IMR-90 (cell line): Measurements from ENCODE around the gene PRM3. TPM values are rescaled to one million over a fixed set of nuclear protein-coding genes. Genes with fewer than 3 reads are reported as not detected.

Experiments
- ATAC-seq: fragments of 200-7000 bp; cut with Tn5 transposase; 2 replicates; pipeline ENCODE4 v1.9.1; 2020; ENCODE audit warnings: low read depth, mild to moderate bottlenecking, moderate library complexity
- BruUV-seq: library from RNA; stranded (reverse); fragments of 400-500 nt; replicated peaks from 2 replicates; lab custom pipeline; 2021; lab: Mats Ljungman, UMichigan
- CTCF ChIA-PET: fragments of 300-600 bp; formaldehyde crosslinking; extraction: SDS; loops from one replicate; lab custom pipeline; 2021; ENCODE audit warnings: antibody characterized with exemption; lab: Yijun Ruan, JAX
- POLR2A ChIA-PET: fragments of 300-600 bp; sonication (Branson Sonifier 250); formaldehyde crosslinking; loops from one replicate; lab custom pipeline; 2022; ENCODE audit warnings: antibody characterized with exemption; ENCODE audit not compliant: unreplicated experiment; lab: Charles Lee
- DNase-seq: peaks from one replicate; pipeline ENCODE4 v3.0.0; 2013
- H2AFZ ChIP-seq: replicated peaks from 2 replicates; pipeline ENCODE3; 2013; ENCODE audit warnings: low read length, mild to moderate bottlenecking; ENCODE audit not compliant: poor library complexity
- H2AK5ac ChIP-seq: 2 replicates; pipeline ENCODE4 v1.6.1; 2013; ENCODE audit warnings: low read depth, low read length, inconsistent platforms
- H2AK9ac ChIP-seq: replicated peaks from 2 replicates; pipeline ENCODE3; 2013; ENCODE audit warnings: mild to moderate bottlenecking, low read depth, low read length, moderate library complexity; ENCODE audit not compliant: poor library complexity
- H2BK120ac ChIP-seq: 2 replicates; pipeline ENCODE4 v1.6.1; 2013; ENCODE audit warnings: low read depth, low read length, inconsistent platforms
- H2BK15ac ChIP-seq: 3 replicates; pipeline ENCODE4 v1.6.1; 2013; ENCODE audit warnings: low read depth, low read length, inconsistent platforms
- H2BK20ac ChIP-seq: 2 replicates; pipeline ENCODE4 v1.6.1; 2013; ENCODE audit warnings: low read depth, mild to moderate bottlenecking, inconsistent platforms, low read length, moderate library complexity
- H2BK5ac ChIP-seq: 2 replicates; pipeline ENCODE4 v1.6.1; 2013; ENCODE audit warnings: mild to moderate bottlenecking, low read depth, low read length, inconsistent platforms; ENCODE audit not compliant: poor library complexity, severe bottlenecking
- H3K14ac ChIP-seq: replicated peaks from 2 replicates; pipeline ENCODE4 v1.6.1; 2013; ENCODE audit warnings: low read depth, low read length, inconsistent platforms
- H3K18ac ChIP-seq: 2 replicates; pipeline ENCODE4 v1.6.1; 2013; ENCODE audit warnings: low read depth, low read length, control low read depth
- H3K23ac ChIP-seq: 2 replicates; pipeline ENCODE4 v1.6.1; 2013; ENCODE audit warnings: low read depth, low read length, inconsistent platforms
- H3K27ac ChIP-seq: 2 replicates; pipeline ENCODE4 v1.5.1; 2013; ENCODE audit warnings: mild to moderate bottlenecking, control low read depth, low read length; ENCODE audit not compliant: insufficient read depth
- H3K27me3 ChIP-seq: 2 replicates; pipeline ENCODE4 v1.6.1; 2013; ENCODE audit warnings: low read length; ENCODE audit not compliant: control insufficient read depth, insufficient read depth
- H3K36me3 ChIP-seq: 2 replicates; pipeline ENCODE4 v1.6.1; 2013; ENCODE audit warnings: low read length, mixed read lengths; ENCODE audit not compliant: control insufficient read depth, insufficient read depth
- H3K4ac ChIP-seq: 2 replicates; pipeline ENCODE4 v1.6.1; 2013; ENCODE audit warnings: low read depth, low read length, inconsistent platforms
- H3K4me1 ChIP-seq: 2 replicates; pipeline ENCODE4 v1.6.1; 2013; ENCODE audit warnings: low read length, mixed read lengths; ENCODE audit not compliant: control insufficient read depth, insufficient read depth
- H3K4me2 ChIP-seq: 2 replicates; pipeline ENCODE4 v1.6.1; 2013; ENCODE audit warnings: low read depth, mild to moderate bottlenecking, control low read depth, low read length, moderate library complexity
- H3K4me3 ChIP-seq: 2 replicates; pipeline ENCODE4 v1.5.1; 2013; ENCODE audit warnings: low read depth, mild to moderate bottlenecking, control low read depth, low read length, moderate library complexity; ENCODE audit not compliant: insufficient read depth
- H3K56ac ChIP-seq: 2 replicates; pipeline ENCODE4 v1.6.1; 2013; ENCODE audit warnings: low read length, inconsistent platforms; ENCODE audit not compliant: insufficient read depth; ENCODE audit errors: extremely low read depth
- H3K79me1 ChIP-seq, 2 experiments: 2 replicates each; pipeline ENCODE4 v1.6.1; 2013; ENCODE audit warnings: low read length in 2 of 2, inconsistent platforms in 1 of 2, low read depth in 1 of 2
- H3K9ac ChIP-seq: 2 replicates; pipeline ENCODE4 v1.6.1; 2013; ENCODE audit warnings: low read depth, low read length, control low read depth
- H3K9me1 ChIP-seq: 2 replicates; pipeline ENCODE4 v1.6.1; 2013; ENCODE audit warnings: low read length, inconsistent platforms; ENCODE audit not compliant: insufficient read depth
- H3K9me3 ChIP-seq: 2 replicates; pipeline ENCODE4 v1.6.1; 2013; ENCODE audit warnings: low read length; ENCODE audit not compliant: control insufficient read depth, insufficient read depth
- H4K20me1 ChIP-seq: 2 replicates; pipeline ENCODE4 v1.6.1; 2013; ENCODE audit warnings: low read length, inconsistent platforms; ENCODE audit not compliant: insufficient read depth
- H4K5ac ChIP-seq: 2 replicates; pipeline ENCODE4 v1.6.1; 2013; ENCODE audit warnings: mild to moderate bottlenecking, low read depth, low read length, control low read depth
- H4K8ac ChIP-seq, 2 experiments: 2 replicates each; pipeline ENCODE4 v1.6.1; 2013; ENCODE audit warnings: low read depth in 2 of 2, low read length in 2 of 2, control low read depth in 1 of 2, inconsistent platforms in 1 of 2
- H4K91ac ChIP-seq: 2 replicates; pipeline ENCODE4 v1.6.1; 2013; ENCODE audit warnings: low read depth, low read length, inconsistent platforms; ENCODE audit not compliant: insufficient read depth
- BHLHE40 ChIP-seq: fragments of 150-350 bp; IDR thresholded peaks from 2 replicates; pipeline ENCODE4 v1.6.1; 2016; ENCODE audit warnings: mild to moderate bottlenecking, low read depth, low read length
- CHD1 ChIP-seq: IDR thresholded peaks from 2 replicates; pipeline ENCODE4 v1.6.1; 2012; ENCODE audit warnings: low read depth, low read length, improper control_type of control experiment
- CTCF ChIP-seq: conservative IDR thresholded peaks from 2 replicates; pipeline ENCODE4 v1.5.1; 2012; ENCODE audit warnings: mild to moderate bottlenecking, low read depth, low read length, improper control_type of control experiment
- ELK1 ChIP-seq: fragments of 150-350 bp; IDR thresholded peaks from 2 replicates; pipeline ENCODE4 v1.6.1; 2016; ENCODE audit warnings: low read depth, mild to moderate bottlenecking, low read length, moderate library complexity, borderline replicate concordance
- FOS ChIP-seq: fragments of 150-350 bp; IDR thresholded peaks from 2 replicates; pipeline ENCODE4 v1.6.1; 2016; ENCODE audit warnings: low read depth, low read length
- MXI1 ChIP-seq: IDR thresholded peaks from 2 replicates; pipeline ENCODE4 v1.6.1; 2012; ENCODE audit warnings: low read depth, mild to moderate bottlenecking, low read length, moderate library complexity, borderline replicate concordance
- POLR2A ChIP-seq: IDR thresholded peaks from 2 replicates; pipeline ENCODE4 v1.6.1; 2012; ENCODE audit warnings: mild to moderate bottlenecking, low read depth, low read length
- RAD21 ChIP-seq: IDR thresholded peaks from 2 replicates; pipeline ENCODE4 v1.6.1; 2012; ENCODE audit warnings: low read length, improper control_type of control experiment
- RCOR1 ChIP-seq: IDR thresholded peaks from 2 replicates; pipeline ENCODE4 v1.6.1; 2012; ENCODE audit warnings: mild to moderate bottlenecking, low read length, improper control_type of control experiment; ENCODE audit not compliant: insufficient replicate concordance
- SMC3 ChIP-seq: fragments of 150-350 bp; IDR thresholded peaks from 2 replicates; pipeline ENCODE4 v1.6.1; 2016; ENCODE audit warnings: low read depth, mild to moderate bottlenecking, antibody characterized with exemption, low read length, moderate library complexity
- WGBS, 2 experiments: methylation state at CpG; one replicate each; pipeline versions ENCODE4 v1.1.5 to v1.1.7; 2013; ENCODE audit warnings: missing lambda C conversion rate in 2 of 2; ENCODE audit not compliant: insufficient read length in 1 of 2; ENCODE audit errors: extremely low coverage in 2 of 2; 5-methylcytosine and 5-hydroxymethylcytosine counted together
- dilution Hi-C: fragments of 300-500 bp; cut with HindIII; formaldehyde crosslinking; loops from one replicate; pipeline ENCODE4 v1.14.3; 2018; ENCODE audit warnings: low sequenced_read_pairs; ENCODE audit not compliant: unreplicated experiment
- in situ Hi-C: fragments of 300-500 bp; cut with MboI; formaldehyde crosslinking; loops from 3 replicates; pipeline ENCODE4 v1.14.3; 2019; ENCODE audit warnings: low sequenced_read_pairs, inconsistent platforms, mixed read lengths
- intact Hi-C: fragments of 100-400 bp; cut with micrococcal nuclease; formaldehyde crosslinking; loops from 2 replicates; pipeline ENCODE4 v1.10.0; 2022
- polyA plus RNA-seq, 3 experiments: library from polyadenylated mRNA; depleted of rRNA; stranded (reverse); fragments of >200 nt; gene quantifications; 2 replicates each; pipeline ENCODE4 v1.2.3, GENCODE V29; 2012; ENCODE audit warnings: low replicate concordance in 1 of 3
- total RNA-seq: library from RNA; depleted of rRNA; stranded (reverse); fragments of >200 nt; gene quantifications from 2 replicates; pipeline ENCODE4 v1.2.3, GENCODE V29; 2012

PRM3 gene
- total and polyA plus RNA-seq, 2 of the 4 experiments (the other 2 are of a cell fraction): not detected

- no peak overlapping the region for H2BK20ac ChIP-seq
- no peak overlapping the region for H4K5ac ChIP-seq
- no peak overlapping the region for H2AFZ ChIP-seq
- ChIA-PET CTCF (interaction anchor here (1.8 kb wide), 1 partner anchor 97 kb away, joined by 5 read pairs; no protein-coding TSS in a partner anchor), POLR2A (no interaction called here)
- H3K79me1 ChIP-seq: peaks cover 0 to 7% of the 10 kb centered on the region in 2 experiments; a peak in 1 of 4 replicates
- no peak overlapping the region for H3K4me2 ChIP-seq
- TF ChIP-seq RAD21 (no peak), RCOR1 (no peak), BHLHE40 (no peak), SMC3 (no peak), ELK1 (no peak), CTCF (no peak), FOS (no peak), POLR2A (no peak), CHD1 (no peak), MXI1 (no peak)
- H2BK15ac ChIP-seq: peak overlapping the region; percentile 21; the same call in 1 of the 3 replicates
- no TSS peak for BruUV-seq
- H3K23ac ChIP-seq: no peak overlapping the region
- 0 out of 2 replicates have a peak overlapping the region, but pooled peaks have one; percentile 12 for H2AK5ac ChIP-seq
- H3K9me1 ChIP-seq: no peaks in the 10 kb centered on the region
- WGBS, 2 experiments: 93% methylated on average over 7 of the region's 12 CpGs; no CpG with 5 or more reads in 1 of the 2 experiments
- H3K4me3 ChIP-seq: no peak overlapping the region
- ATAC-seq: no peak
- H2BK5ac ChIP-seq: no peak overlapping the region
- no peak overlapping the region for H3K27ac ChIP-seq
- no peak overlapping the region for H2BK120ac ChIP-seq
- in situ Hi-C loops (loop anchor here (5.0 kb wide), 2 partner anchors 47 to 102 kb away; no protein-coding TSS in a partner anchor), dilution Hi-C loops (no loop called here), intact Hi-C loops (loop anchor here (10.0 kb wide), 1 partner anchor 125 kb away; no protein-coding TSS in a partner anchor)
- no peak overlapping the region for H3K56ac ChIP-seq
- no peak for DNase-seq
- H3K4me1 ChIP-seq: peaks cover 10% of the 10 kb centered on the region
- H3K27me3 ChIP-seq: peaks cover 11% of the 10 kb centered on the region
- H3K36me3 ChIP-seq: peaks cover 3% of the 10 kb centered on the region; the same call in 1 of the 2 replicates
- H3K14ac ChIP-seq: no peak overlapping the region
- no peak overlapping the region for H2AK9ac ChIP-seq
- no peak overlapping the region for H4K8ac ChIP-seq
- no peaks in the 10 kb centered on the region for H3K9me3 ChIP-seq
- H4K20me1 ChIP-seq: peaks cover 5% of the 10 kb centered on the region
- no peak overlapping the region for H3K9ac ChIP-seq
- no peak overlapping the region for H4K91ac ChIP-seq
- H3K4ac ChIP-seq: no peak overlapping the region
- no peak overlapping the region for H3K18ac ChIP-seq
Measured at GRCh38 chr16:11259655-11260595, 13.5 kb downstream of the PRM3 start.
